ENCODE measurements around the gene SLK. TPM values are rescaled to one million over a fixed set of nuclear protein-coding genes. Genes with fewer than 3 reads are reported as not detected.
A peak's percentile ranks its signal among the peaks of the same experiment; 100 is the strongest.

SLK gene
- total RNA-seq (10 to 100 TPM; 21.5 to 75.4 (median 34.6) TPM), polyA plus RNA-seq (10 to 100 TPM in 2 of 3 donors, 1 to 10 TPM in 1; 6.7 to 32.2 (median 10.2) TPM)
- long read RNA-seq, donor 1, partial matches to known transcripts: 18 of 18 reads
- long read RNA-seq, donor 1, other reads (novel, unspliced or antisense): 0 of 18 reads
- long read RNA-seq, donor 2, partial matches to known transcripts: 53 of 53 reads
- long read RNA-seq, donor 2, other reads (novel, unspliced or antisense): 0 of 53 reads
- long read RNA-seq, donor 3, full-length matches to known transcripts: 1 of 9 reads
- long read RNA-seq, donor 3, partial matches to known transcripts: 8 of 9 reads
- long read RNA-seq, donor 3, other reads (novel, unspliced or antisense): 0 of 9 reads
- long read RNA-seq, donor 4, partial matches to known transcripts: 1 of 14 reads
- long read RNA-seq, donor 4, other reads (novel, unspliced or antisense): 13 of 14 reads
- long read RNA-seq, donor 5, full-length matches to known transcripts: 32 of 41 reads
- long read RNA-seq, donor 5, partial matches to known transcripts: 4 of 41 reads
- long read RNA-seq, donor 5, other reads (novel, unspliced or antisense): 5 of 41 reads
- long read RNA-seq, donor 6, partial matches to known transcripts: 1 of 11 reads
- long read RNA-seq, donor 6, other reads (novel, unspliced or antisense): 10 of 11 reads
- long read RNA-seq, donor 7: 0 reads
- long read RNA-seq, donor 8, full-length matches to known transcripts: 2 of 29 reads
- long read RNA-seq, donor 8, partial matches to known transcripts: 27 of 29 reads
- long read RNA-seq, donor 8, other reads (novel, unspliced or antisense): 0 of 29 reads
- long read RNA-seq, donor 9, full-length matches to known transcripts: 1 of 33 reads
- long read RNA-seq, donor 9, partial matches to known transcripts: 32 of 33 reads
- long read RNA-seq, donor 9, other reads (novel, unspliced or antisense): 0 of 33 reads
- long read RNA-seq, donor 10, full-length matches to known transcripts: 1 of 17 reads
- long read RNA-seq, donor 10, partial matches to known transcripts: 16 of 17 reads
- long read RNA-seq, donor 10, other reads (novel, unspliced or antisense): 0 of 17 reads

DNA sequence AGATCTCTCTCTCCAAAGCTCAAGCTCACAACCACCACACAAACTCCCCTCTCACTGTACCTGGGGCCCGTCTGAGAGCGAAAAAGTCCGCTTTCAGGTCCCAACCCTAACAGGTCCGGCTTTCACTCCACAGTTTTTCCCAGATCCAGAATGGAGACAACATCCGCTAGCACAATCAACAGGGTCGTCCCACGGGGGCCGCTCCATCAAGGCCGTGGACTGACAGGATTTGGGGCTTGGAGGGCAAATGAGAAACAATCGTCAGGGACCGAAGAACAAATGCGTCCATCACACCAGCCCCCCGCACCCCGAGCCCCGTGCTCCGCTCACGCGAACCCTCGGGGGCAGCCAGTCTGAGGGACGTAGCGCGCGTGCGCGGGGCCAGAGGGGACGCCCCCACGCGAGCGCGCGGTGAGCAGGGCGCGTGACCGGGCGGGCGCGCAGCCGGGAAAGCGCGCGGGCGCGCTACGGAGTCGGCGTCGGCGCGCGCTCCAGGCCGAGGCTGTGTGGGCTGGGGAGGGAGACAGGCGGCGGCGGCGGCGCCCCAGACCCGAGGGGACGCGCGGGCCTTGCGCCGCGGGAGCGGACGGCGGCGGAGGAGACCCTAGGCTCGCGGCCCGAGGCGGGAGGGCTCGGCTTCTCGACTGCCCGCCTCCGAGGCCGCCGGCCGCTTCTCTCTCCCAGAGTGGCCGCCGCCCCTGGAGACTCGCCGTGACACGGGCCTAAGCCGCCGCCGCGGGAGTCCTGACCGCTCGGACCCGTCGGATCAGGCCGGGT is at the start of gene SLK:
SLK (plus strand) TSS at position 470 of the 777 bp plus-strand sequence. CDS start 606 bp downstream, outside the sequence.
- no peaks in the 10 kb centered on the region for H3K9me3 ChIP-seq (replicated peaks in 1 of 3)
- intact Hi-C loops (cut with DNase I): loop anchor here in 1 of 2 donors (5.0 kb wide), 1 partner anchor 50 kb away; the partner anchor contains the start of gene STN1
- 0 to 3% (median 1%) methylated on average over 7 to 92 of the region's 92 CpGs for WGBS, 4 donors

GRCh38 chr10:103917302-103918052 is 49.5 kb upstream of the SLK start:
- Histone ChIP-seq H3K27ac (peak overlapping the region; percentile 84 to 97 (median 91)), H3K27me3 (no peaks in the 10 kb centered on the region), H3K9me3 (replicated peaks in 1 of 3) (no peaks in the 10 kb centered on the region), H3K4me3 (peak overlapping the region; percentile 3 to 85 (median 71)), H3K36me3 (replicated peaks in 1 of 2) (no peaks in the 10 kb centered on the region), H3K4me1 (replicated peaks in 1 of 2) (peaks cover 28 to 31% of the 10 kb centered on the region in 2 donors)
- 0 to 2% (median 1%) methylated on average over 23 to 29 of the region's 29 CpGs for WGBS, 4 donors
- TF ChIP-seq, protein P1, sequence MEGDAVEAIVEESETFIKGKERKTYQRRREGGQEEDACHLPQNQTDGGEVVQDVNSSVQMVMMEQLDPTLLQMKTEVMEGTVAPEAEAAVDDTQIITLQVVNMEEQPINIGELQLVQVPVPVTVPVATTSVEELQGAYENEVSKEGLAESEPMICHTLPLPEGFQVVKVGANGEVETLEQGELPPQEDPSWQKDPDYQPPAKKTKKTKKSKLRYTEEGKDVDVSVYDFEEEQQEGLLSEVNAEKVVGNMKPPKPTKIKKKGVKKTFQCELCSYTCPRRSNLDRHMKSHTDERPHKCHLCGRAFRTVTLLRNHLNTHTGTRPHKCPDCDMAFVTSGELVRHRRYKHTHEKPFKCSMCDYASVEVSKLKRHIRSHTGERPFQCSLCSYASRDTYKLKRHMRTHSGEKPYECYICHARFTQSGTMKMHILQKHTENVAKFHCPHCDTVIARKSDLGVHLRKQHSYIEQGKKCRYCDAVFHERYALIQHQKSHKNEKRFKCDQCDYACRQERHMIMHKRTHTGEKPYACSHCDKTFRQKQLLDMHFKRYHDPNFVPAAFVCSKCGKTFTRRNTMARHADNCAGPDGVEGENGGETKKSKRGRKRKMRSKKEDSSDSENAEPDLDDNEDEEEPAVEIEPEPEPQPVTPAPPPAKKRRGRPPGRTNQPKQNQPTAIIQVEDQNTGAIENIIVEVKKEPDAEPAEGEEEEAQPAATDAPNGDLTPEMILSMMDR (IDR thresholded peaks at IDR 0.05): no peak
- no peak for TF ChIP-seq POLR2A (IDR thresholded peaks at IDR 0.05)
- DNase-seq: peak in 5 of 7 donors; percentile 49 to 78 (median 61)
- intact Hi-C loops (cut with DNase I): loop anchor here in 1 of 2 donors (5.0 kb wide), 1 partner anchor 50 kb away; the partner anchor contains the start of gene SLK

More for the DNA sequence above, at the start of gene SLK:
- Histone ChIP-seq H3K27me3 (no peaks in the 10 kb centered on the region), H3K27ac (peak within 1 kb of the TSS; percentile 24 to 98 (median 95)), H3K4me1 (replicated peaks in 1 of 2) (peaks cover 20 to 38% of the 10 kb centered on the region in 2 donors), H3K36me3 (replicated peaks in 1 of 2) (no peaks in the 10 kb centered on the region), H3K4me3 (peak within 1 kb of the TSS; percentile 52 to 99 (median 68))
- TF ChIP-seq, protein P1 (IDR thresholded peaks at IDR 0.05): no peak
- TF ChIP-seq POLR2A (IDR thresholded peaks at IDR 0.05): peak; percentile 90 to 98
- peak; percentile 75 to 87 (median 81) for DNase-seq

DNA sequence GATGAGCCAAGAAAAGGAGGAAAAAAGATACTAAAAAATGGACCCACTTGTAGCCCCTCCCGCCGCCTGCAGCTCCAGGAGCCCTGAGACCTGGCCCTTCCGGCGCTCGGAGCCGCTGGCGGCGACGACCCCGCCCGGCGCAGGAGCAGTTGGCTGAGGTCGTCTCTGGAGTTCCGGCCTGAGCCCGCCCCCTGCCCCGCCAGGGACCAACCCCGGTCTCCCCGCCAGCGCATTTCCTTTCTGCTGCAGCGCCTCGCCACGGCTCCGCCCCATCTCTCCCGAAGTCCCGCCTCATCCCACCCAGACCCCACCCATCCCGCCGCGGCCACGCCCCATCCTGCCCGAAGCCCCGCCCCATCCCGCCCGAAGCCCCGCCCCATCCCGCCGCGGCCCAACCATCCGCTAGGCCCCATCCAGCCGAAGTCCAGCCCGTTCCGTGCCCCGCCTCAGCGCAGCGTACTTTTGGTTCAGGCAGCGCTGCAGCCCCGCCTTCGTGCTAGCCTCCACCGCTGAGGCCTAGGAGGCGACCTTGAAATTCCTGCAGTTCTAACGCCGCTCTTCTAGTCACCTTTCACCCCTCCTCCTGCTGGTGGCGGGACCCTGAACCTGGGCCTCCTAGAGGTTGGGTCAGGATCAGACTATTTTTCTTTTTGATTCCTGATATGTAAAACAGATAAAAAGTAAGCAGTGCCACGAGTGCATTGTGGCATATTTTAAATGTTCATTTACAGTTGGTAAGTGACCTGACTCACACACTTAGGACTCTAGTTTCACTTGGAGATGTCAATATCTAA is 48.7 kb upstream of the SLK start, which contains the start of gene STN1:
STN1 (minus strand) TSS at position 132 of the 794 bp plus-strand sequence. CDS start 590 bp downstream, outside the sequence.
- intact Hi-C loops (cut with DNase I): loop anchor here in 1 of 2 donors (5.0 kb wide), 1 partner anchor 49 kb away; the partner anchor contains the start of gene SLK
- DNase-seq: peak; percentile 97 to 99 (median 98)
- TF ChIP-seq, protein P1 (IDR thresholded peaks at IDR 0.05): peak in 4 of 6 experiments; percentile 24 to 45 (median 34)
- peak; percentile 94 to 98 for TF ChIP-seq POLR2A (IDR thresholded peaks at IDR 0.05)
- H3K36me3 ChIP-seq (replicated peaks in 1 of 2): no peaks in the 10 kb centered on the region
- H3K9me3 ChIP-seq (replicated peaks in 1 of 3): no peaks in the 10 kb centered on the region
- no peaks in the 10 kb centered on the region for H3K27me3 ChIP-seq
- 1% methylated on average over 21 to 53 of the region's 53 CpGs for WGBS, 4 donors
- H3K4me1 ChIP-seq (replicated peaks in 1 of 2): peaks cover 28 to 31% of the 10 kb centered on the region in 2 donors
- peak within 1 kb of the TSS; percentile 84 to 97 (median 91) for H3K27ac ChIP-seq
- peak within 1 kb of the TSS; percentile 3 to 85 (median 71) for H3K4me3 ChIP-seq
